ENCODE measurements around the gene KCTD19.

Gene KCTD19

DNA sequence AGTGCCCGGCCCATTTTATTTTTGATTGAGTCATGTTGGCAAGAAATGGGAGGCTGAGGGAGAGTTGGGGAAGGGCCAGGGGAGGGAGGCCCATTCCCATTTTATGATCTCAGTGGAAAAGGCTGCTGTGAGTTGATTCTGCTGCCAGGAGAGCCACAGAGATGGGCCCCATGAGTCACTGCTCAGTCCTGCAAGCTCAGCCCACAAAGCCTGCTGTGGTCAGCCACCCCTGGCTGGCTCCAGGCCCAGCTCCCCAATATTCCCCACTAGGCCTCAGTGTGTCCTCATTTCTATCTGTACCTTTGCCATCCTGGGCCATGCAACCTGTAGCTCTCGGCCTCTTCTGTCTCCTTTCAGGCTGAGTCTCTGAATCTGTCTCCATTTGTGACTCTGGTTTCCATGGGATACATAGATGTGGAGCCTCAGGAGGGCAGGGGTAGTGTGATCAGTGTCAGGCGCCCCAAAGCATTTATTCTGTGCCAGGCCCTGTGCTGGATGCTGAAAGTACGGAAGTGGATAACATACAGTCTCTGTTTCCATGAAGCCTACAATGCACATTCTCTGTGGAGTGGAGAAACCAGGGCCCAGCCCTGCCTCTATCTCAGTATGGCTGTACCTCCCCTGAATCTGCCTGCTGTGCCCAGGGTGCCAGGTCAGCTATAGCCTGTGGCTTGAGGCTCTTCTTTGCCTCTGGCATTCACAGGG lies 49.1 kb downstream of the KCTD19 start:
- H3K4me3 ChIP-seq (replicated peaks in 1 of 2; ENCODE audit: low read depth in 2 of 2, low read length in 2 of 2) = no peak overlapping the region
- DNase-seq (ENCODE audit: low read depth in 2 of 2) = peak; percentile 98
- TF ChIP-seq, protein P1, sequence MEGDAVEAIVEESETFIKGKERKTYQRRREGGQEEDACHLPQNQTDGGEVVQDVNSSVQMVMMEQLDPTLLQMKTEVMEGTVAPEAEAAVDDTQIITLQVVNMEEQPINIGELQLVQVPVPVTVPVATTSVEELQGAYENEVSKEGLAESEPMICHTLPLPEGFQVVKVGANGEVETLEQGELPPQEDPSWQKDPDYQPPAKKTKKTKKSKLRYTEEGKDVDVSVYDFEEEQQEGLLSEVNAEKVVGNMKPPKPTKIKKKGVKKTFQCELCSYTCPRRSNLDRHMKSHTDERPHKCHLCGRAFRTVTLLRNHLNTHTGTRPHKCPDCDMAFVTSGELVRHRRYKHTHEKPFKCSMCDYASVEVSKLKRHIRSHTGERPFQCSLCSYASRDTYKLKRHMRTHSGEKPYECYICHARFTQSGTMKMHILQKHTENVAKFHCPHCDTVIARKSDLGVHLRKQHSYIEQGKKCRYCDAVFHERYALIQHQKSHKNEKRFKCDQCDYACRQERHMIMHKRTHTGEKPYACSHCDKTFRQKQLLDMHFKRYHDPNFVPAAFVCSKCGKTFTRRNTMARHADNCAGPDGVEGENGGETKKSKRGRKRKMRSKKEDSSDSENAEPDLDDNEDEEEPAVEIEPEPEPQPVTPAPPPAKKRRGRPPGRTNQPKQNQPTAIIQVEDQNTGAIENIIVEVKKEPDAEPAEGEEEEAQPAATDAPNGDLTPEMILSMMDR (IDR thresholded peaks at IDR 0.05; ENCODE audit: low read depth, low read length) = no peak

DNA sequence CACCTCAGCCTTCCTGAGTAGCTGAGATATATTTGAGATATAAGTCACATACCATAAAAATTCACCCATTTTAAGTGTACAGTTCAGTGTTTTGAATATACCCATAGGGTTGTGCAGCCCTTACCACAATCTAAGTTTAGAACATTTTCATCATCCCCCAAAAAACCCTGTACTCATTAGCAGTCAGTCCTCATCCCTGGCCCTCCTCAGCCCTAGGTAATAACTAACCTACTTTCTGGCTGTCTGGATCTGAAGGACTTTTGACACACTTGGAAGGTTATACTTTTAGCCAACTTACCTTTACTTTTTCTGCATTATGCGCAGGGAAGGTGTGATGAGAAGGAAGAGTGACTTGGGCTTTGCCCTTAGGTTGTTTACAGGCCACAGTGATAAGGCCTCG lies 51.2 kb downstream of the KCTD19 start:
- no peak for DNase-seq (ENCODE audit: low read depth in 2 of 2)
- no peak overlapping the region for H3K4me3 ChIP-seq (replicated peaks in 1 of 2; ENCODE audit: low read depth in 2 of 2, low read length in 2 of 2)
- TF ChIP-seq, protein P1 (IDR thresholded peaks at IDR 0.05; ENCODE audit: low read depth, low read length) = no peak

DNA sequence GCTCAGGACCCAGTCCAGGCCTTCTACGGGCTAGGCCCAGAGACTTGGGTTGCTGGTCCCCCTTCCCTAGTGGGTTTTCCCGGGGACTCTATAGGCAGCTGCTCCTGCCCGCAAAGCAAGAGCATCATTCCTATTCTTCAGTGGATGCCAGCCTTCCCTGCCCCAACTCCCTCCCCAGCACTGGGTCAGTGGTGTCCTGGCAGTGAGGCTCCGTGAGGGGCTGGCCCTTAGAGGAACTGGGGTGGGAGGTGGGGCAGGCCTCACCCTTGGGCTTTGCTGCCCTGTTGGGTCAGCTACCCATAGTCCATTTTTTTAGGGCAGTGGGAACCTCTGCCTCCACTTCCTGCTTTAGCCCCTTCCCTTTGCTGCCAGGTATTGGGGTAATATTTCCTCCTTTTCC lies 55.1 kb downstream of the KCTD19 start:
- H3K4me3 ChIP-seq (replicated peaks in 1 of 2; ENCODE audit: low read depth in 2 of 2, low read length in 2 of 2) = no peak overlapping the region
- DNase-seq (ENCODE audit: low read depth in 2 of 2) = no peak
- TF ChIP-seq, protein P1 (IDR thresholded peaks at IDR 0.05; ENCODE audit: low read depth, low read length) = no peak

DNA sequence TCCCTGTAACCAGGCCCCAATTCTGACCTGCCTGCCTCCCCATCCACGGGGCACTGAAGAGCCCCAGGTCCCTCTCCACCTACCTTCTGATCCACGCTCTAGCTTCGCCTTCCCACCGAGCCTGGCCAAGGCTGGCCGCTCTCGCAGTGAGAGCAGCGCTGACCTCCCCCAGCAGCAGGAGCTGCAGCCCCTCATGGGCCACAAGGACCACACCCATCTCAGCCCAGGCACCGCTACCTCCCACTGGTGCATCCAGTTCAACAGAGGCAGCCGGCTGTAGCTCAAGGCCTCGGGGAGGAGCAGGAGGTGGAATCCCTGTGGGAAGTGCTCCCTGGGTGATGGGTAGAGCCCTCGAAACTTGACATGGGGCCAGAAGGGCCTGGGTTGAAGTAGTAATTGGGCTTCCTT lies 55.6 kb downstream of the KCTD19 start:
- TF ChIP-seq, protein P1 (IDR thresholded peaks at IDR 0.05; ENCODE audit: low read depth, low read length) = no peak
- no peak for DNase-seq (ENCODE audit: low read depth in 2 of 2)
- no peak overlapping the region for H3K4me3 ChIP-seq (replicated peaks in 1 of 2; ENCODE audit: low read depth in 2 of 2, low read length in 2 of 2)

DNA sequence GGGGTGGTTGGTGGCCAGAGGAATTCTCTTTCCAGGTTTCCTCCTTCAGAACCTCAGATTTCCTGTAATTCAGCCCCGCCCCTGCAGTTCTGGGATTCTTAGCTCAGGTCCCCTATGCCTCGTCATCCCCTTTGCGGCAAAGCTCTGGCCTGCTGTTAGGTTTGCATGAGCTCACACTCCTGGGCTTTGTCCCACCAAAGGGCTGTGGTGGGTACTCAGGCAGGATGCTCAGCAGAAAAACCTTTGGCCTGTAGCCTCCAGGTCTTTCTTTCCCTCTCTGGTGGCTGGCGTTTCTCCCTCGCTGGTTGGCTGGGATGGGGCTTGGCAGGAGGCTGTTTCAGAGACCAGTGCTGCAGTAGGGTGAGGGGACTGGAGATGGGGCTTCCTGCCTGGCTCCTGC lies 56.8 kb downstream of the KCTD19 start:
- DNase-seq (ENCODE audit: low read depth in 2 of 2) = peak; percentile 52 to 63
- H3K4me3 ChIP-seq (replicated peaks in 1 of 2; ENCODE audit: low read depth in 2 of 2, low read length in 2 of 2) = no peak overlapping the region
- TF ChIP-seq, protein P1 (IDR thresholded peaks at IDR 0.05; ENCODE audit: low read depth, low read length) = no peak

DNA sequence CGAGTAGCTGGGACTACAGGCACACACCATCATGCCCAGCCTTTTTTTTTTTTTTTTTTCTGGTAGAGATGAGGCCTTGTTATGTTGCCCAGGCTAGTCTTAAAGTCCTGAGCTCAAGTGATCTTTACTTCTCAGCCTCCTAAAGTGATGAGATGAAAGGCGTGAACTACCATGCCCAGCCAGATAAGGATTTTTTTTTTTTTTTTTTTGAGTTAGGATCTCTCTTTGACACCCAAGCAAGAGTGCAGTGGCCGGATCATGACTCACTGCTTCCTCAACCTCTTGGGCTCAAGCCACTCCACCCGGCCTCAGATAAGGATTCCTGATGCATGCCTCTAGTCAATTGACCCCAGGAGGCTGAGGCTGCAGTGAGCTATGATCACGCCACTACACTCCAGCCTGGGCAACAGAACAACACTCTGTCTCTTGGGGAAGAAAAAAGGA lies 58.4 kb downstream of the KCTD19 start:
- DNase-seq (ENCODE audit: low read depth in 2 of 2) = peak; percentile 91 to 97
- TF ChIP-seq, protein P1 (IDR thresholded peaks at IDR 0.05; ENCODE audit: low read depth, low read length) = no peak
- H3K4me3 ChIP-seq (replicated peaks in 1 of 2; ENCODE audit: low read depth in 2 of 2, low read length in 2 of 2) = no peak overlapping the region

DNA sequence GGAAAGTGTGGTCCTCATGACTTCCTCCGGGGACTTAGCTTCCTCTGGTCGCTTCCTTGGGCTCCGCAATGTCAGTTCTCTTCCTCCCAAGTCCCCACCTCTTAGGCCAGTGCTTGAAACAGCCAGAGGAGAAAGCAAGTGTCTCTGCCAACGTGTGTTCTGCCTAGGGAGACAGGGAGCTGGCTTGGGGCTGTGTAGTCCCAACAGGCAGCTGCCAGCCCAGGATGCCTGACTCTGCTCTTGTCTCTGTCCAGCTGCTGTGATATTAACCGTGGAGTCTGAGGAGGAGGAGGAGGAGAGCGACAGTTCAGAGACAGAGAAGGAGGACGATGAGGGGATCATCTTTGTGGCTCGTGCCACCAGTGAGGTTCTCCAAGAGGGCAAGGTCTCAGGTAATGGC lies 60.7 kb downstream of the KCTD19 start:
- H3K4me3 ChIP-seq (replicated peaks in 1 of 2; ENCODE audit: low read depth in 2 of 2, low read length in 2 of 2) = no peak overlapping the region
- no peak for DNase-seq (ENCODE audit: low read depth in 2 of 2)

More for the DNA sequence above, 60.7 kb downstream of the KCTD19 start:
- TF ChIP-seq, protein P1 (IDR thresholded peaks at IDR 0.05; ENCODE audit: low read depth, low read length) = no peak
